Small intestine (tissue), 7 donors: ENCODE measurements around the gene ZSWIM3. TPM values are rescaled to one million over a fixed set of nuclear protein-coding genes. Genes with fewer than 3 reads are reported as not detected.

Source experiments
- DNase-seq, 2 donors: peaks; one replicate each; pipeline versions ENCODE4 v3.0.0 to v3.0.0-alpha.2; 2013
- FAIRE-seq: peaks from 2 replicates; lab custom pipeline; 2012; peaks lifted over from hg19 to GRCh38; lab: Jason Lieb, UNC
- H3K27ac ChIP-seq, 3 donors: one replicate each; pipeline ENCODE4 v1.5.1; 2013; ENCODE audit warnings: low read length in 2 of 3, mild to moderate bottlenecking in 2 of 3, control low read depth in 1 of 3, inconsistent platforms in 1 of 3, low read depth in 1 of 3, moderate library complexity in 1 of 3
- H3K27me3 ChIP-seq, 3 donors: one replicate each; pipeline ENCODE4 v1.6.1; 2013; ENCODE audit warnings: low read length in 3 of 3, inconsistent platforms in 1 of 3; ENCODE audit not compliant: control insufficient read depth in 3 of 3, insufficient read depth in 3 of 3
- H3K36me3 ChIP-seq, 3 donors: one replicate each; pipeline ENCODE4 v1.6.1; 2013; ENCODE audit warnings: low read length in 3 of 3, inconsistent platforms in 1 of 3, low read depth in 1 of 3, mild to moderate bottlenecking in 1 of 3, moderate library complexity in 1 of 3; ENCODE audit not compliant: control insufficient read depth in 3 of 3, insufficient read depth in 2 of 3
- H3K4me1 ChIP-seq, 3 donors: one replicate each; pipeline ENCODE4 v1.6.1; 2013; ENCODE audit warnings: low read length in 2 of 3, inconsistent platforms in 1 of 3, low read depth in 1 of 3, mild to moderate bottlenecking in 1 of 3, moderate library complexity in 1 of 3; ENCODE audit not compliant: control insufficient read depth in 3 of 3, insufficient read depth in 2 of 3
- H3K4me3 ChIP-seq, 3 donors: one replicate each; pipeline ENCODE4 v1.5.1; 2013; ENCODE audit warnings: low read length in 3 of 3, control low read depth in 1 of 3, inconsistent platforms in 1 of 3, low read depth in 1 of 3, mild to moderate bottlenecking in 1 of 3, moderate library complexity in 1 of 3
- H3K9me3 ChIP-seq, 2 donors: one replicate each; pipeline ENCODE4 v1.6.1; 2013; ENCODE audit warnings: low read depth in 1 of 2, low read length in 1 of 2; ENCODE audit not compliant: control insufficient read depth in 2 of 2, insufficient read depth in 1 of 2
- WGBS, 3 donors: extraction: QIAGEN DNeasy Blood & Tissue Kit; methylation state at CpG; one replicate each; pipeline ENCODE4 v1.1.7; 2013; 5-methylcytosine and 5-hydroxymethylcytosine counted together
- polyA plus RNA-seq, 4 donors: library from polyadenylated mRNA; stranded (reverse) in 3 of 4; unstranded in 1 of 4; fragments of 200-250 nt in 3 of 4; fragments of 120-200 nt in 1 of 4; gene quantifications; one replicate each; pipeline versions ENCODE4 v1.2.1 to v1.2.3, GENCODE V29; 2013
- donor health status: healthy with polysubstance abuse.
- donor health status: control.
- donor health status: control.
- donor health status: Bipolar disorder and iron deficiency.
- donor health status: healthy.

Gene ZSWIM3
- polyA plus RNA-seq, 4 donors, result 2.7 to 6.8 (median 4.1) TPM

GRCh38 chr20:45834797-45835161, 22.6 kb upstream of the ZSWIM3 start:
- Histone ChIP-seq H3K36me3 (peaks cover 0 to 8% (median 0%) of the 10 kb centered on the region in 3 donors), H3K4me1 (peaks cover 0 to 3% (median 0%) of the 10 kb centered on the region in 3 donors), H3K4me3 (no peak overlapping the region), H3K9me3 (no peaks in the 10 kb centered on the region), H3K27ac (peak overlapping the region in 1 of 3 donors; percentile 22), H3K27me3 (no peaks in the 10 kb centered on the region)
- no peak for FAIRE-seq
- DNase-seq, result no peak
- WGBS, 3 donors, result 79 to 84% (median 83%) methylated on average over 14 of the region's 14 CpGs

GRCh38 chr20:45835329-45835765, 22.1 kb upstream of the ZSWIM3 start:
- FAIRE-seq, result no peak
- H3K4me3 ChIP-seq, result no peak overlapping the region
- DNase-seq, result no peak
- no peaks in the 10 kb centered on the region for H3K9me3 ChIP-seq
- no peak overlapping the region for H3K27ac ChIP-seq
- peaks cover 0 to 14% (median 0%) of the 10 kb centered on the region in 3 donors for H3K36me3 ChIP-seq
- 67 to 90% (median 80%) methylated on average over 3 of the region's 3 CpGs for WGBS, 3 donors
- peaks cover 0 to 3% (median 0%) of the 10 kb centered on the region in 3 donors for H3K4me1 ChIP-seq
- H3K27me3 ChIP-seq, result no peaks in the 10 kb centered on the region

GRCh38 chr20:45835825-45836224, 21.6 kb upstream of the ZSWIM3 start:
- Histone ChIP-seq H3K4me3 (no peak overlapping the region), H3K27ac (no peak overlapping the region), H3K27me3 (no peaks in the 10 kb centered on the region), H3K9me3 (no peaks in the 10 kb centered on the region), H3K36me3 (peaks cover 0 to 18% (median 0%) of the 10 kb centered on the region in 3 donors), H3K4me1 (peaks cover 0 to 3% (median 0%) of the 10 kb centered on the region in 3 donors)
- FAIRE-seq (no peak), DNase-seq (no peak)
- 77 to 94% (median 91%) methylated on average over 5 of the region's 5 CpGs for WGBS, 3 donors

GRCh38 chr20:45836841-45837240, 20.6 kb upstream of the ZSWIM3 start:
- WGBS, 3 donors, result 19 to 52% (median 29%) methylated on average over 1 of the region's 1 CpG
- Histone ChIP-seq H3K27me3 (no peaks in the 10 kb centered on the region), H3K9me3 (no peaks in the 10 kb centered on the region), H3K4me1 (peaks cover 0 to 3% (median 0%) of the 10 kb centered on the region in 3 donors), H3K36me3 (peaks cover 0 to 28% (median 0%) of the 10 kb centered on the region in 3 donors), H3K4me3 (no peak overlapping the region), H3K27ac (no peak overlapping the region)
- FAIRE-seq, result no peak
- DNase-seq, result no peak

- FAIRE-seq, result no peak
Measured at GRCh38 chr20:45840700-45841198, 16.7 kb upstream of the ZSWIM3 start.

GRCh38 chr20:45841407-45842129, 15.8 kb upstream of the ZSWIM3 start:
- H3K36me3 ChIP-seq, result peaks cover 14 to 63% (median 20%) of the 10 kb centered on the region in 3 donors
- no peaks in the 10 kb centered on the region for H3K9me3 ChIP-seq
- no peak overlapping the region for H3K4me3 ChIP-seq
- H3K4me1 ChIP-seq, result no peaks in the 10 kb centered on the region
- no peak for DNase-seq
- no peaks in the 10 kb centered on the region for H3K27me3 ChIP-seq
- FAIRE-seq, result no peak
- 88 to 96% (median 92%) methylated on average over 10 of the region's 10 CpGs for WGBS, 3 donors
- H3K27ac ChIP-seq, result no peak overlapping the region

More at GRCh38 chr20:45840700-45841198, 16.7 kb upstream of the ZSWIM3 start:
- 86 to 91% (median 89%) methylated on average over 21 to 25 of the region's 25 CpGs for WGBS, 3 donors
- Histone ChIP-seq H3K27me3 (no peaks in the 10 kb centered on the region), H3K36me3 (peaks cover 14 to 62% (median 20%) of the 10 kb centered on the region in 3 donors), H3K27ac (no peak overlapping the region), H3K4me1 (no peaks in the 10 kb centered on the region), H3K9me3 (no peaks in the 10 kb centered on the region), H3K4me3 (no peak overlapping the region)
- no peak for DNase-seq

- no peaks in the 10 kb centered on the region for H3K4me1 ChIP-seq
- DNase-seq, result no peak
- no peaks in the 10 kb centered on the region for H3K9me3 ChIP-seq
- peaks cover 14 to 68% (median 20%) of the 10 kb centered on the region in 3 donors for H3K36me3 ChIP-seq
- WGBS, 3 donors, result 49 to 82% (median 63%) methylated on average over 5 of the region's 5 CpGs
- no peak for FAIRE-seq
- H3K27ac ChIP-seq, result peak overlapping the region in 1 of 3 donors; percentile 16
- no peak overlapping the region for H3K4me3 ChIP-seq
- H3K27me3 ChIP-seq, result no peaks in the 10 kb centered on the region
Measured at GRCh38 chr20:45842169-45842812, 15.1 kb upstream of the ZSWIM3 start.

- H3K36me3 ChIP-seq, result peaks cover 17 to 78% (median 20%) of the 10 kb centered on the region in 3 donors
- WGBS, 3 donors, result 92 to 98% (median 96%) methylated on average over 14 of the region's 14 CpGs
- peak overlapping the region in 1 of 3 donors; percentile 8 for H3K27ac ChIP-seq
Measured at GRCh38 chr20:45843506-45843905, 13.9 kb upstream of the ZSWIM3 start.

More at GRCh38 chr20:45843506-45843905, 13.9 kb upstream of the ZSWIM3 start:
- DNase-seq, result no peak
- FAIRE-seq, result no peak
- Histone ChIP-seq H3K4me3 (no peak overlapping the region), H3K27me3 (no peaks in the 10 kb centered on the region), H3K9me3 (no peaks in the 10 kb centered on the region), H3K4me1 (no peaks in the 10 kb centered on the region)
